Mesenchymal stem cell (in vitro differentiated cells and primary cell): ENCODE measurements around the gene COL18A1.

ENCODE experiments used
- DNase-seq: peaks from one replicate; pipeline ENCODE4 v3.0.0-alpha.2; 2013
- H2AFZ ChIP-seq: one replicate; pipeline ENCODE4 v1.6.1; 2013; ENCODE audit warnings: low read depth, mild to moderate bottlenecking, control low read depth, inconsistent platforms, low read length, moderate library complexity
- H2AK5ac ChIP-seq: 2 replicates; pipeline ENCODE4 v1.6.1; 2013; ENCODE audit warnings: low read length, moderate library complexity, mild to moderate bottlenecking, inconsistent platforms; ENCODE audit not compliant: severe bottlenecking
- H2BK120ac ChIP-seq: one replicate; pipeline ENCODE4 v1.6.1; 2013; ENCODE audit warnings: low read depth, mild to moderate bottlenecking, inconsistent platforms, low read length, moderate library complexity
- H2BK12ac ChIP-seq, 2 experiments: one replicate each; pipeline ENCODE4 v1.6.1; 2013; ENCODE audit warnings: inconsistent platforms in 2 of 2, low read length in 2 of 2, mild to moderate bottlenecking in 2 of 2, moderate library complexity in 2 of 2, control low read depth in 1 of 2
- H2BK15ac ChIP-seq: one replicate; pipeline ENCODE4 v1.6.1; 2013; ENCODE audit warnings: mild to moderate bottlenecking, low read depth, inconsistent platforms; ENCODE audit not compliant: poor library complexity, severe bottlenecking
- H2BK5ac ChIP-seq: 2 replicates; pipeline ENCODE4 v1.6.1; 2013; ENCODE audit warnings: low read depth, mild to moderate bottlenecking, low read length, control low read depth, inconsistent platforms; ENCODE audit not compliant: poor library complexity, severe bottlenecking
- H3K14ac ChIP-seq, 2 experiments: one replicate each; pipeline ENCODE4 v1.6.1; 2013; ENCODE audit warnings: inconsistent platforms in 2 of 2, low read length in 2 of 2, control low read depth in 1 of 2, mild to moderate bottlenecking in 1 of 2, moderate library complexity in 1 of 2
- H3K18ac ChIP-seq, 2 experiments: one replicate each; pipeline ENCODE4 v1.6.1; 2013; ENCODE audit warnings: inconsistent platforms in 2 of 2, low read length in 2 of 2, control low read depth in 1 of 2, low read depth in 1 of 2, mild to moderate bottlenecking in 1 of 2
- H3K23ac ChIP-seq, 2 experiments: one replicate each; pipeline ENCODE4 v1.6.1; 2013; ENCODE audit warnings: inconsistent platforms in 2 of 2, low read length in 2 of 2, mild to moderate bottlenecking in 2 of 2, moderate library complexity in 2 of 2, control low read depth in 1 of 2
- H3K27ac ChIP-seq: 2 replicates; pipeline ENCODE4 v1.5.1; 2013; ENCODE audit warnings: mild to moderate bottlenecking, moderate library complexity, low read length, control low read depth, inconsistent platforms; ENCODE audit not compliant: poor library complexity, severe bottlenecking
- H3K27me3 ChIP-seq, 2 experiments: 2 replicates each; pipeline versions ENCODE4 v1.6.1 to v1.7.0; 2013; ENCODE audit warnings: low read length in 2 of 2, mild to moderate bottlenecking in 2 of 2, moderate library complexity in 2 of 2, control low read depth in 1 of 2, inconsistent platforms in 1 of 2; ENCODE audit not compliant: control insufficient read depth in 1 of 2, insufficient read depth in 1 of 2
- H3K36me3 ChIP-seq, 2 experiments: 2 replicates each; pipeline versions ENCODE4 v1.6.1 to v1.7.0; 2013; ENCODE audit warnings: low read length in 2 of 2, control low read depth in 1 of 2, inconsistent platforms in 1 of 2, low read depth in 1 of 2, mild to moderate bottlenecking in 1 of 2; ENCODE audit not compliant: insufficient read depth in 2 of 2, control insufficient read depth in 1 of 2
- H3K4ac ChIP-seq, 2 experiments: one replicate each; pipeline ENCODE4 v1.6.1; 2013; ENCODE audit warnings: inconsistent platforms in 2 of 2, low read length in 2 of 2, mild to moderate bottlenecking in 2 of 2, moderate library complexity in 2 of 2, control low read depth in 1 of 2, low read depth in 1 of 2
- H3K4me1 ChIP-seq: 2 replicates; pipeline ENCODE4 v1.6.1; 2013; ENCODE audit warnings: low read depth, low read length, control low read depth; ENCODE audit not compliant: control insufficient read depth, insufficient read depth
- H3K4me2 ChIP-seq: 2 replicates; pipeline ENCODE4 v1.6.1; 2013; ENCODE audit warnings: low read length, mild to moderate bottlenecking, inconsistent platforms; ENCODE audit not compliant: poor library complexity, severe bottlenecking
- H3K4me3 ChIP-seq, 2 experiments: 2 replicates each; pipeline versions ENCODE4 v1.5.1 to v1.7.0; 2013; ENCODE audit warnings: low read length in 2 of 2, mild to moderate bottlenecking in 2 of 2, control low read depth in 1 of 2, low read depth in 1 of 2; ENCODE audit not compliant: insufficient read depth in 1 of 2
- H3K79me1 ChIP-seq: replicated peaks from 2 replicates; pipeline ENCODE4 v1.6.1; 2013; ENCODE audit warnings: mild to moderate bottlenecking, control low read depth, low read length, inconsistent platforms; ENCODE audit not compliant: poor library complexity, severe bottlenecking
- H3K9ac ChIP-seq: 2 replicates; pipeline ENCODE4 v1.7.0; 2013; ENCODE audit warnings: mild to moderate bottlenecking, low read length, moderate library complexity
- H3K9me3 ChIP-seq: 2 replicates; pipeline ENCODE4 v1.7.0; 2013; ENCODE audit warnings: mild to moderate bottlenecking, low read length; ENCODE audit not compliant: control insufficient read depth
- H4K8ac ChIP-seq: one replicate; pipeline ENCODE4 v1.6.1; 2013; ENCODE audit warnings: inconsistent platforms, mild to moderate bottlenecking, low read length, moderate library complexity
- H4K91ac ChIP-seq: one replicate; pipeline ENCODE4 v1.6.1; 2013; ENCODE audit warnings: mild to moderate bottlenecking, low read length, inconsistent platforms
- WGBS: methylation state at CpG from one replicate; pipeline ENCODE4 v1.1.7; 2013; ENCODE audit warnings: mixed read lengths; 5-methylcytosine and 5-hydroxymethylcytosine counted together

COL18A1 gene

GRCh38 chr21:45513741-45514310 lies 108.9 kb downstream of the COL18A1 start:
- WGBS = 89% methylated on average over 9 of the region's 11 CpGs

GRCh38 chr21:45514311-45515021 lies 109.5 kb downstream of the COL18A1 start:
- Histone ChIP-seq H2BK5ac (no peak overlapping the region), H2AFZ (no peak overlapping the region), H3K4me2 (no peak overlapping the region), H3K9ac (no peak overlapping the region), H3K14ac (no peak overlapping the region), H3K27me3 (no peaks in the 10 kb centered on the region), H3K18ac (no peak overlapping the region), H4K91ac (no peak overlapping the region), H4K8ac (no peak overlapping the region), H2BK120ac (no peak overlapping the region), H3K27ac (no peak overlapping the region), H3K4ac (no peak overlapping the region), H2BK12ac (no peak overlapping the region), H3K4me3 (no peak overlapping the region), H3K23ac (no peak overlapping the region), H3K79me1 (peaks cover 8% of the 10 kb centered on the region), H3K36me3 (peaks cover 8 to 82% of the 10 kb centered on the region in 2 experiments), H3K9me3 (peaks cover 12% of the 10 kb centered on the region), H3K4me1 (peaks cover 6% of the 10 kb centered on the region), H2AK5ac (no peak overlapping the region), H2BK15ac (no peak overlapping the region)
- 90% methylated on average over 19 of the region's 22 CpGs for WGBS
- DNase-seq = no peak

More at GRCh38 chr21:45513741-45514310, 108.9 kb downstream of the COL18A1 start:
- H4K8ac ChIP-seq = no peak overlapping the region
- no peak overlapping the region for H2AFZ ChIP-seq
- no peak for DNase-seq
- H3K18ac ChIP-seq = no peak overlapping the region
- no peak overlapping the region for H3K4ac ChIP-seq
- peak overlapping the region; percentile 15 for H4K91ac ChIP-seq
- peaks cover 5% of the 10 kb centered on the region for H3K9me3 ChIP-seq
- H2BK120ac ChIP-seq = no peak overlapping the region
- H3K23ac ChIP-seq = no peak overlapping the region
- H3K4me3 ChIP-seq = no peak overlapping the region
- H2BK5ac ChIP-seq = no peak overlapping the region
- H3K4me1 ChIP-seq = peaks cover 6% of the 10 kb centered on the region
- H2BK12ac ChIP-seq = no peak overlapping the region
- no peak overlapping the region for H2AK5ac ChIP-seq
- peaks cover 8% of the 10 kb centered on the region for H3K79me1 ChIP-seq
- no peak overlapping the region for H2BK15ac ChIP-seq
- no peak overlapping the region for H3K27ac ChIP-seq
- H3K36me3 ChIP-seq = peaks cover 8 to 88% of the 10 kb centered on the region in 2 experiments
- no peak overlapping the region for H3K9ac ChIP-seq
- no peak overlapping the region for H3K4me2 ChIP-seq
- no peak overlapping the region for H3K14ac ChIP-seq
- no peaks in the 10 kb centered on the region for H3K27me3 ChIP-seq

GRCh38 chr21:45515241-45516061 lies 110.5 kb downstream of the COL18A1 start:
- no peak overlapping the region for H3K23ac ChIP-seq
- H2AK5ac ChIP-seq = no peak overlapping the region
- WGBS = 95% methylated on average over 31 of the region's 31 CpGs
- H3K4me3 ChIP-seq = no peak overlapping the region
- H2BK120ac ChIP-seq = no peak overlapping the region
- H3K27me3 ChIP-seq = no peaks in the 10 kb centered on the region
- H3K4me2 ChIP-seq = no peak overlapping the region
- peaks cover 22% of the 10 kb centered on the region for H3K9me3 ChIP-seq
- H3K14ac ChIP-seq = no peak overlapping the region
- H2BK15ac ChIP-seq = no peak overlapping the region
- no peak overlapping the region for H4K91ac ChIP-seq
- H2BK12ac ChIP-seq = no peak overlapping the region
- peaks cover 6% of the 10 kb centered on the region for H3K4me1 ChIP-seq
- H2BK5ac ChIP-seq = no peak overlapping the region
- H3K4ac ChIP-seq = peak overlapping the region in 1 of 2 experiments; percentile 15
- H3K27ac ChIP-seq = no peak overlapping the region
- H4K8ac ChIP-seq = no peak overlapping the region
- peaks cover 11 to 72% of the 10 kb centered on the region in 2 experiments for H3K36me3 ChIP-seq
- no peak for DNase-seq
- no peak overlapping the region for H3K9ac ChIP-seq
- no peak overlapping the region for H3K18ac ChIP-seq
- H2AFZ ChIP-seq = no peak overlapping the region
- peaks cover 8% of the 10 kb centered on the region for H3K79me1 ChIP-seq
